NOMO-1 treated with dmso at 0.1 percent for 144 hours (cell line): Measurements from ENCODE around the gene FMNL1.
"Not testable (repeated sequence)": the region's sequence is repeated elsewhere in the genome, so short reads cannot be mapped to it uniquely, and the experiment has no call there.

ENCODE experiments used
- DNase-seq: peaks from one replicate; lab custom pipeline; 2025; ENCODE audit not compliant: unreplicated experiment; lab: John Stamatoyannopoulos, UW

Gene FMNL1

DNA sequence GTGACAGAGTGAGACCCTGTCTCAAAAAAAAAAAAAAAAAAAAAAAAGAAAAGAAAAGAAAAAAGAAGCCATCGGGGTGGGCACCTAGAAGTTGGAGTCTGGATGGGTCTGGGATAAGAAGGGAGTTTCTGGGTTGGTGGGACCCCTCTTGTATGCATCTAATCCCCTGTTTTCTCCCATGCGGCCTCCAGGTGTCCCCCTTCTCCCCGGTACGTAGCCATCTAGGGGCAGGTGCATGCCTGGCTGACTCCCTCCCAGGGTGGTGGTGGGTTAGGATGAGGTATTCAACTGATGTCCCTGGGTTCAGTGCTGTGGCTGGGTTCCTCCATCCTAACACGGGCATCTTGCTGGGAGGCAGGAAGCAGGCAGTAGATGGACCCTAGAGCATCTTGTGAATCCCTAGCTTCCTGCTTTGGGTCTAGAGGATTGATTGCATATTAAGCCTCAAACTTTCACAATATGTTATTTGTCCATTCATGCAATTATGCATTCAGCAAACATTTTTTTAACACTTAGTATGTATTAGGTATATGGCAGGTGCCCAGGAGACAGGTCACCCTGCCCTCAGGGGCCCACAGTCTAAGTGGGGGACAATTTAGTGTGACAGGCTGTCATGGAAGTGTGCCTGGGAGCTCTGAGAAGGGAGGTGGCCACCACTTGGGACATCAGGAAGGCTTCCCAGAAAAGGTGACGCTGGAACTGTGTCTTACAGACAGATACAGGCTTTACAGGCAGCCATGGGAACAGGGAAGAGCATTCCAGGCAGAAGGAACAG is 13.1 kb downstream of the FMNL1 start:
- DNase-seq, result no peak

DNA sequence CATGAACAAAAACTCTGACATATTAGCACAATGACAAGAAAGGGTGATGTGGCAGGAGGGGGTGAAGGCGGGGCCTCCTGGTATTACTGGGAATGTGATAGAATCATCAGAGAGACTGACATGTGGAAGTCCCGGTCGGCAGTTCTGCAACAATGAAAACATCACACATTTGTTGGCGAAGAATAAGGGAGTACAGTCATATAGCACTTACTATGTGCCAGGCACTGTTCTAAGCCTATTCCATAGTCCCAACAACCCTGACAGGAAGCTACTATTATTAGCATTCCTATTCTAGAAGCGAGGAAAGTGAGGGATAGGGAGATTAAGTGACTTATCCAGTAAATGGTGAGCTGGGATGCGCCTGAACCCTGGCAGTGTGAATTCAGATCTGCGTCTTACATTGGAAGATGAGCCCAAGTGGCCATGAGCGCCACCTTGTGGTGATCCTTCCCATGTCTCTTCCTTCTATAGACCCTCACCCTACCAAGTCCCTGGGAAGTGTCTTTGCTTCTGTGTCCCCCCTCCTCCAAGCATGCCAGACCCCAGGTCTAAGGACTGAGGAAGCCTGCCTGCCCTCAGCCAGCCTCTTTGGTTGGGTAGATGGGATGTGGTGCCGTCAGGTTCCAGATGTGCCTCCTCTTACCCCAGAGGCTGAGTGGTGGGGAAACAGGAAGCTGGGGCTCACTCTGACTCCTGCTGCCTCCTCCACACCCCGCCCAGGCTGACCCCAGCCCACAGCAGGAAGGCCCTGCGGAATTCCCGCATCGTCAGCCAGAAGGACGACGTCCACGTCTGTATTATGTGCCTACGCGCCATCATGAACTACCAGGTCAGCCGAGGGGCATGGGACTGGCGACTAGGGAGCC is 14.0 kb downstream of the FMNL1 start:
- peak; percentile 38 for DNase-seq

DNA sequence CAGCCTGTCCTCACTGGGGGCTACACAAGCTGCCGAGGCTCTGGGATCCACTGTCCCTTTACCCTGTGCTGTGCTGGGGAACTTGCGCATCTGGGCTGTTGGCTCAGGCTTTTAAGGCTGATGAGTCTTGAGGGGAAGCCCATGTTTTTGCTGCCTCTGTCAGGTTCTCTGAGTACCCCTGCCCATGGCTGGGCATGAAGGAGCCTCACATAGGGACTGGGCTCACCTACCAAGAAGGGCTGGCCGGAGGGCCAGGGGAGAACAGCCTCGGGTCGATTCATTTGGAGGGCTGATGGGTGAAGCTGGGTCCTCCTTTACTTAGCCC is 14.6 kb downstream of the FMNL1 start:
- no peak for DNase-seq

DNA sequence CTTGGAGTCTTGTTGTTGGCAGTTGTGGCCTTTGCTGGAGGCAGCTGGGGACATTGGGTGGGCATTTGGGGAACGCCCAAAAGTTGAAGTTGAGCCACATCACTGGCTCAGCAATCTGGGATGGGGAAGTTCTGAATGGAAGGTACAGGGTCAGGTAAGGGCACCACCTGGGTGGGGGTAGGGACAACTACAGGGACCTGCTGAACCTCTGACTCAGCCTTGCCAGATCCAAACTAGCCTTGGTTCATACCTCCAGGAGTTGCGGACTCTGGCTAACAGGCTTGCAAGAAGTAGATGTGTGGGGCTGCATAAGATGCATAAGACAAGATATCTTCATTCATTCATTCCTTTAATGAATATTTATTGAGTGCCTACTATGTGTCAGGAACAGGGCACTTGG is 16.0 kb downstream of the FMNL1 start:
- DNase-seq, result no peak

DNA sequence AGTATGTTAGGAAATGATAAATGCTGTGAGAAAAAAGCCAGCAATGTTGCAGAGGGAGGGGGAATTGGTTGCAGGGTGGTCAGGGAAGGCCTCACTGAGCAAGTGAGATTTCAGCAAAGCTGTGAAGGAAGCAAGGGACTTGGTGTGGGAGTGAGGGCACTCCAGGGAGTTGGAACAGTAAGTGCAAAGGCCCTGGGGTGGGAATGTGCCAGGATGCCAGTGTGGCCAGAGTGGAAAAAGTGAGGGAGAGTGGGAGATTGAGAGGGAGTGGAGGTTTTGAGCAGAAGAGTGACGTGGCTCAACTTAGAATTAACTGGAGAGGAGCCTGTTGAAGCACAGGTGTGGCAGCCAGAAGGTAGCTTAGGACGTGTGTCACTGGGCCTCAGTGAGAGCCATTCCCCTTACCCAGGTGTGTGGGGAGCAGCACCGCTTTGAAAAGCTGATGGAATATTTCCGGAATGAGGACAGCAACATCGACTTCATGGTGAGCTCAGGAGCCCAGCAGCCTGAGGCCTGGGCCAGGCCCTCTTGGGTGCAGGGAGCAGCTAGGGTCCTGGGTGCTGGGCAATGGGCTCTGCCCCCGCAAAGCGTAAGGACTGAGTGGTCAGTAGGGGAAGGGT is 16.6 kb downstream of the FMNL1 start:
- DNase-seq, result no peak

DNA sequence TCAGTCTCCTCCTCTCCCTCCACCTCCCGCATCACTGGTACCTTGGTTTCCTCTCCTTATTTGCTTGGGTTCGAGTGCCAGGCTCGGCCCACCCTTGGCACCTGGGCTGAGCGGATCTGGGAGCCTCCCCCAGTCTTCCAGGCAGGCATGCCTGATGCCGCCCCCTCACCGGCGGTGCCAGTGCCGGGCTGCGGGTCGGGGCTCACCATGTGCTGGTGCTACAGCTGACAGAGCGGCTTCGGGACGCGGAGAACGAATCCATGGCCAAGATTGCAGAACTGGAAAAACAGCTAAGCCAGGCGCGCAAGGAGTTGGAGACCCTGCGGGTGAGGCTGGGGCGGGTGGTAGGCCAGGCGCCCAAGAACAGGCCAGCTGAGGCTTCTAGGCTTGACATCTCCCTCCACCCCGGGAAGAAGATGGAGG is 19.2 kb downstream of the FMNL1 start:
- DNase-seq, result no peak

DNA sequence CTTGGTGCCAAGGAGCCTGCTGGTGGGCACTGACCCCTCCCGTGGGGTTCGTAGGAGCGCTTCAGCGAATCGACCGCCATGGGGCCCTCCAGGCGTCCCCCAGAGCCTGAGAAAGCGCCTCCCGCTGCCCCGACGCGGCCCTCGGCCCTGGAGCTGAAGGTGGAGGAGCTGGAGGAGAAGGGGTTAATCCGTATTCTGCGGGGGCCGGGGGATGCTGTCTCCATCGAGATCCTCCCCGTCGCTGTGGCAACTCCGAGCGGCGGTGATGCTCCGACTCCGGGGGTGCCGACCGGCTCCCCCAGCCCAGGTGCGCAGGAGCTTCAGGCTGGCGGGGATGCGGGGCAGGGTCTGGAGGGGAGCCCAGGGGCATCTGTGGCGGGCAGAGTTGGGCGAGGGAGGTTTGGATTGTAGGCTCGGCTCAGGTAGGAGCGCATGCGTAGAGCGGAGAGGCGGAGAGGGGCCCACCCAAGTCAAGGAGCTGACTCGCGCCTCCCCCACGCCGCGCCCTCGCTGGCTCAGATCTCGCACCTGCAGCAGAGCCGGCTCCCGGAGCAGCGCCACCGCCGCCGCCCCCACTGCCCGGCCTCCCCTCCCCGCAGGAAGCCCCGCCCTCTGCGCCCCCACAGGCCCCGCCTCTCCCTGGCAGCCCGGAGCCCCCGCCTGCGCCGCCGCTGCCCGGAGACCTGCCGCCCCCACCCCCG is 19.8 kb downstream of the FMNL1 start:
- DNase-seq, result no peak

DNA sequence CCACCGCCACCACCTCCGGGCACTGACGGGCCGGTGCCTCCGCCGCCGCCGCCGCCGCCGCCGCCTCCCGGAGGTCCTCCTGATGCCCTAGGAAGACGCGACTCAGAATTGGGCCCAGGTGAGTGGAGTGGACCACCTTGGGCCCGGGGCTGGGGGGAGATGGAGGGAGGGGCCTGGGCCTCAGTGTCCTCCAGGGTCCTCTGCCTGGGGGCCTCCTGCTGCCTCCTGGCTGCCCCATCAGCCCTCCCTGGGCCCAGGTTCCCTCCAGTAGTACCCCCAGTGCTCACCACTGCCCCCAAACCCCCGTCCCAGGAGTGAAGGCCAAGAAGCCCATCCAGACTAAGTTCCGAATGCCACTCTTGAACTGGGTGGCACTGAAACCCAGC is 20.3 kb downstream of the FMNL1 start:
- no peak for DNase-seq

DNA sequence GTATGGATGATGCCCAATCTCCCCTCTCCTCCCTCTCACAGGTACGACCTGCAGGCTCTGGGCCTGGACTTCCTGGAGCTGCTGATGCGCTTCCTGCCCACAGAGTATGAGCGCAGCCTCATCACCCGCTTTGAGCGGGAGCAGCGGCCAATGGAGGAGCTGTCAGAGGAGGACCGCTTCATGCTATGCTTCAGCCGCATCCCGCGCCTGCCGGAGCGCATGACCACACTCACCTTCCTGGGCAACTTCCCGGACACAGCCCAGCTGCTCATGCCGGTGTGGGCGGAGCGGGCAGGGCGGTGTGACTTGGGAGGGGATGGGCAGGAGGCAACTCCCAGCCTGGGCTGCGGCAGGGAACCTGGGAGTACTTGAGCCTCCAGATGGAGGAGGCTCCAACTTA is 22.1 kb downstream of the FMNL1 start:
- no peak for DNase-seq

DNA sequence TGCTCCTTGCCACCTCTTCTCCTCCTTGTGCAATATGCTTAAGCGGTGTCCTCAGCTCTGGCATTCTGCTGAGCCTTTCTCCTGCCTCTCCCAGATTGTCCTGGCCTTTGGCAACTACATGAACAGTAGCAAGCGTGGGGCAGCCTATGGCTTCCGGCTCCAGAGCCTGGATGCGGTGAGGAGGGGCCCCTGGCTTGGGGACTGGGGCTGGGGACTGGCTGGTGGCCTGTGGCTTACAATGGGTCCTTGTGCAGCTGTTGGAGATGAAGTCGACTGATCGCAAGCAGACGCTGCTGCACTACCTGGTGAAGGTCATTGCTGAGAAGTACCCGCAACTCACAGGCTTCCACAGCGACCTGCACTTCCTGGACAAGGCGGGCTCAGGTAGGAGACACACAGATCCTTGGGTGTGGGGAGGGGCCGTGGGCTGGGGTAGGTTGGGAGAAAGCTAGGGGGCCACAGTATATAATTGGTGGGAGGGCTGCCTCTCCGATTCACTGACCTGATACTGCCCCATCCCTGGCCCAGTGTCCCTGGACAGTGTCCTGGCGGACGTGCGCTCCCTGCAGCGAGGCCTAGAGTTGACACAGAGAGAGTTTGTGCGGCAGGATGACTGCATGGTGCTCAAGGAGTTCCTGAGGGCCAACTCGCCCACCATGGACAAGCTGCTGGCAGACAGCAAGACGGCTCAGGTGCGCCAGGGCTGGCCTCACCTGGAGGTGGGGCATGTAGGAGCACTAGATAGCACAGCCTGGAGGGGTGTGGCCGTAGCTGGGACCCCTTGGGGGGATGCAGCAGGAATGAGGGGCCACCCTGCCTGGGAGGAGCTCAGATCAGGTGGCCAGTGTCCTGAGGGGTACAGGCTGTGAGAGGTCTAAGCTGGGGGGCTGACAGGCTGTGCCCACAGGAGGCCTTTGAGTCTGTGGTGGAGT is 23.3 kb downstream of the FMNL1 start:
- no peak for DNase-seq

DNA sequence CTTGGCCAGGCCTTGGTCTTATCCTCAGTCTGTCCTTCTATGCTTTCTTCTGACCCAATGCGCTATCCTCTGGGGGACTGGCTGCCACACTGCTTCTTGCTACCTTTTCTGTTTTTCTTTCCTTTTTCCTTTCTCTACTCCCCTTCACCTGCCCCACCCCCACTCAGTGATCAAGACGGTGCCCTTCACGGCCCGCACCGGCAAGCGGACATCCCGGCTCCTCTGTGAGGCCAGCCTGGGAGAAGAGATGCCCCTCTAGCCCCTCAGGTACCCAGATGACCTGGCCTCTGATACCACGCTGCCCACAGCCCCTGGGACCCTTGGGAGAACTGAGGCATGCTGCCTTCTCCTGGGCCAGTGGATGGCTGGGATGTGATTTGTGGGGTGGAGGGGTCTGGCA is 24.7 kb downstream of the FMNL1 start:
- no peak for DNase-seq

DNA sequence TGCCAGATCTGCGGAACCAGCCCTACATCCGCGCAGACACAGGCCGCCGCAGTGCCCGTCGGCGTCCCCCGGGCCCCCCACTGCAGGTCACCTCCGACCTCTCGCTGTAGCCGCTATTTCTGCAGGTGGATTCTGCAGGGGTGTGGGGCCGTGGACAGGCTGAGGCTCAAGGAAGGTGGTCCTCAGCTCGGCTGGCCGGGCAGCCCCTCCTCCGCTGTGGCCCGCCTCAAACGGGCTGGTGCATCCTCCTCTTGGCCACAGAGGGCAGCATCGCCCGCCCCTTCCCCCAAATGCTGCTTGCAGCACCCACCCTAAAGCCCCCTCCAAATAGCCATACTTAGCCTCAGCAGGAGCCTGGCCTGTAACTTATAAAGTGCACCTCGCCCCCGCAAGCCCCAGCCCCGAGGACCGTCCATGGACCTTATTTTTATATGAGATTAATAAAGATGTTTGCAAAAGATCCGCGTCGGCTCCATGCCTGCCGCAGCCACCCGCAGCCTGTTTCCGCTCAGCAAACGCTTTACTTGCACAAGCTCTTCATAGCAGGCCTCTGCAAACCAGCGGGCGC is 25.3 kb downstream of the FMNL1 start:
- no peak for DNase-seq

DNA sequence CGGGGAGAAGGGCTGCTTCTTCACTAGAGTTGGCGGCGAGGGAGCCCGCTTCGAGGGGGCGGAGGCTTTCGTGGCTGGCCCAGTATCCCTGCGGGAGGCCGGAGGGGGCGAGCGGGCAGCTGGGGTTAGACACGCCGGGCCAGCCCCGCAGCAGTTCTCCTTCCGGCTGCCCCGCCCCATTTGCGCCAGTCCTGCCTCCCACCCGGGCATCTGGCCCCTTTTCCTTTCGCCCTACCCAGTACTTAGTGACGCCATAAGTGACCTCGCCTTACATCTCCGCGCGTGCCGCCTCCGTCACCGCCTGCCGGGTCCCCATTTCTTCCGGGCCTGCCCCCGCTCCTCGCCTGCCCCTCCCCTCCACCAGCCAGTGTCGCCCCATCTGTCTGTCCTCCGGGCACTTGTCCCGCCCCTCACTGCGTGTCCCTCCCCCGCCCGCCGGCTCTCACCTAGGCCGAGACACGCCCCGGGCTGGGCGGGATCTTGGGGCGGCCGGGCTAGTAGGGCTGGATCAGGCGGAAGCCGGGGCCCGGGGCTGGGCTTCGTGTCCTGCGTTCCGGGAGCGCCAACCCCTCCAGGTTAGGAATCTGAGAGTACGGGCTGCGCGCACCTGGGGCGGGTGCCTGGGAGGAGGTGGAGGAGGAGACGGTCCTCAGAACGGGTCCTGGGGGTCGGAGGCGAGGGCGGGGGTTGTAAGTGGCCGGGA is 25.9 kb downstream of the FMNL1 start:
- DNase-seq, result peak; percentile 98

DNA sequence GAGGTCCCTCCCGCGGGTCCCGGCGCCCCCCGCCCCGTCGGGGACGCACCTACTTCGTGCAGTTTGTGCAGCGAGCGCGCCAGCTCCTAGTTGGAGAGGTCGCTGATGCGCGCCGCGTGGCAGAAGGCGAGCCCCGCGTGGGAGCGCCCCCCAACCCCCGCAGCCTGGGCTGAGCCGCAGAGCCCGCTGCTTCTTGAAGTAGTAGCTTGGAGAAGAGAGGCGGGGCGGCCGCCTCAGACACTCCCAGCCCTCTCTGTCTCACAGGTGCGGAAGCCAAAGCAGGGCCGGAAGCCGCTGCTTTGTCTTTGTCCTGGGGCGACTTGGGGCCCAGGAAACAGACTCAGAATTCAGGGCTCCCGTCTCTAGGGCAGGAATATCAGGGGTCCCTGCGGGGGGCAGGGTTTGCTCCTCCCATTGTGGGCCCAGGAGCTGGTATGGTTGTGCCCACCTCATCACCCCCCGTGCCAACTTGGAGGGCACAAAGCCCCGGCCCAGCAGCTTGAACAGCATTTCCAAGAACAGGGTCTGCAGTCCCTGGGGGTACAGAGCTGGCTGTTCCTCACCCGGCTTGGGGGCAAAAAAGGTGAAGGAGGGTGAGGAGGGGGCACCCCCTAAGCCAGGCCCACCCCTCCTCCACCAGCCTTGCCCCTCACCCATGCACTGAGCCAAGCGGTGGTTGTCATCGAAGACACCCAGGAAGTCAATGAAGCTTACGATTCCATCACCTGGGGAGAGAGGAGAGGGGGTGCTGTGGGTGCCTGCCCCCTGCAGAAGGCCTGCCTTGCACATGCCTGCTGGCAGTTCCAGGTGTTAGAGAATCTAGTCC is 26.7 kb downstream of the FMNL1 start:
- DNase-seq, result no peak

DNA sequence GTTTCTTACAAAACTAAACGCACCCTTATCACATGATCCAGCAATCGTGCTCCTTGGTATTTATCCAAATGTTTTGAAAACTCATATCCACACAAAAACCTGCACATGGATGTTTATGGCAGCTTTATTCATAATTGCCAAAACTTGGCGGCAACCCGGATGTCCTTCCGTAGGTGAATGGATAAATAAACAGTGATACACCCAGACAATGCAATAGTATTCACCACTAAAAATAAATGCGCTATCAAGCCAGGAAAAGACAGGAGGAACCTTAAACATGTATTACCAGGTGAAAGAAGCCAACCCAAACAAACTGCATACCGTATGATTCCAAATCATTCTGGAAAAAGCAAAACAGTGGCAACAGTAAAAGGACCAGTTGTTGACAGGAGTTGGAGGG is 30.2 kb downstream of the FMNL1 start:
- DNase-seq, result no peak

DNA sequence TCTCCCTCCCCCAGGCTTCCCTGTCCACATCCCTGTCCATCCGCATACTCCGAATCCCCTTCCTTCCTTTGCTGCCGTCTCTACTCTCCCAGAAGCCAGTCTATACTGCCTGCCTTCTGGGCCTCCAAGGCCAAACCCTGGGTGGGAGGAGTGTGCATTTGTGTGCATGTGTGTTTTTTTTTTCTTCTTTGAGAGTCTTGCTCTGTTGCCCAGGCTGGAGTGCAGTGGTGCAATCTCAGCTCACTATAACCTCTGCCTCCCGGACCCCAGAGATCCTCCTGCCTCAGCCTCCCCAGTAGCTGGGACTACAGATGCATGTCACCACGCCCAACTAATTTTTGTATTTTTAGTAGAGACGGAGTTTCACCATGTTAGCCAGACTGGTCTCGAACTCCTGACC is 31.6 kb downstream of the FMNL1 start:
- not testable (repeated sequence) for DNase-seq

DNA sequence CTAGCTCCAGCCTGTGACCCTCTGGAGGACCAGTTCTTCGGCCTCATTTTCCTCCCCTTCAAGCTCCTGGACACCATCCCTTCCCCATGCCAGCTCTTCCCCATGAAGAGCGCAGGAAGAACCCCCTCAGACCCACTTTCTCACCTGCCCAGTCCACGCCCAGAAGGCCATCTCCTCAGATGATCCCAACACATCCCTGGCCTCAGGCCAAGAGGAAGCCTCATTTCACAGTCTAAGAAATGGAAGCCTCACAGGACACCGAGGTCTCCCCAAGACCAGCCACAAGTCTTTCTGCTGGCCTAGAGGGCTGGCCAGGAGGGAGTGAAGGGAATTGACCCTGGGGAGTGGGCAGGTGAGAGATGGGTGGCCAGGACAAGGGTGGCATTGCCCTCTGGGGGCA is 32.2 kb downstream of the FMNL1 start:
- no peak for DNase-seq

DNA sequence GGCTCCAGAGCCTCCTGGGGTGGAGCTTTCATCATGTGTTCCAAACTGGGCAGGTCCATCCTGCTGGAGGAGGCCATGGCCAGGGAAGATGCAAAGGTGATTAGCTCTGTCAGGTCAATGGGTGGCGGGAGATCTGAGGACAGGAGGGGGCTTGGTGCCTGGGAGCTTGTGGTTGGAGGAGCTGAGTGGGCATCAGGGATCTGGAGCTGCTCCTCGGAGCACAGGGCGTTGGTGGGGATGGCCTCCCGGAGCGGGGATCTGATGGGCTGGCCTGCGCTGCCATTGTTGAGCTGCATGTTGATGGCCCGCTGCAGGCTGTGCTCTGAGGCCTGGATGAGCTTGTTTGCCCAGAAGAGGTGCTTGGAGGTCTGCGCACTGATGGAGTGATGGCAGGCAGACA is 33.7 kb downstream of the FMNL1 start:
- DNase-seq, result no peak
